Activated CD4-positive, alpha-beta T cell treated with anti-CD3 and anti-CD28 coated beads for 1 hour (primary cell): ENCODE results near the gene G6PD.
"Not testable (repeated sequence)": the region's sequence is repeated elsewhere in the genome, so short reads cannot be mapped to it uniquely, and the experiment has no call there.

Experiments
- DNase-seq: peaks from one replicate; pipeline ENCODE4 v3.0.0-alpha.2; 2020

G6PD gene

DNA sequence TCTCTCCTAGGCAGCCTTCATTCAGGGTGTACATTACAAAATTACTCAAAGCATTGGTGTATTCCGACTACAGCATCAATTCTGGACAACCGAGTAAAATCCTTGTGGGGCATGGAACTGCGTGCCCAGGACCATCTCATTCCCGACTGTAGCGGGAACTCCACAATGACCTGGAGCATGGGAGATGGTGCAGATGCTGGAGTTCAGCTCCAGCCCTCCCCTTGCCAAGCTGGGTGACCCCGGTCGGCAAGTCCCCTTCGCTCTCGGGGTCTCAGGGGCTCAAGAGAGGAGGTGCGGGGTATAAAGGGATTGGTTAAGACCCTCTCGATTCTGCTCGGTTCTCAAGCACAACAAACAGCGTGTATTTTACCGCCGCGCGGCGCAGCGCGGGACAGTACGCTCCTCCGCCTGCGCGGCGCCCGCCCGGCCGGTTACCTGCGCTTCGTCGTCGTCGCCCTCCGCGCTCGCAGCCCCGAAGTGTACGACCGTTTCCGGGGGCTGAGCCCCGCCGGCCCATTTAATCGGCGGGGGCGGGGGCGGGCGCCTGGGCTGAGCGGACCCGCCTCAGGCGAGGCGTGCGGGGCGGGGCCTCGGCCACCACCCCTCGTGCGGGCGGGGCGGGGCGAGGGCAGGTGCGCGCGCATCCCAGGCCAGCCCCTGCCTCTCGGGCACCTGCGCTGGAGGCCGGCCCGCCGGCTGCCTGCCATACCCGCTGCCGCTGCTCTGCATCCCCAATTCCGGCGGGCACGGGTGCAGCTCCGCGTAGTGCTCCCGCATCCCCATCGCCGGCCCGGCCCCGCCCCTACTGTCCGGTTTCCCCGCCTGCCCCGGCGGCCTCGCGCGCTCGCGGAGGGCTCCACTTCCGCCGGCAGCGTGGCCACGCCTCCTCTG, at the start of gene G6PD:
Gene G6PD, minus strand, starts transcription at position 493 of the 891 bp plus-strand sequence. CDS start 691 bp downstream, outside the sequence.
- DNase-seq, result peak; percentile 73

DNA sequence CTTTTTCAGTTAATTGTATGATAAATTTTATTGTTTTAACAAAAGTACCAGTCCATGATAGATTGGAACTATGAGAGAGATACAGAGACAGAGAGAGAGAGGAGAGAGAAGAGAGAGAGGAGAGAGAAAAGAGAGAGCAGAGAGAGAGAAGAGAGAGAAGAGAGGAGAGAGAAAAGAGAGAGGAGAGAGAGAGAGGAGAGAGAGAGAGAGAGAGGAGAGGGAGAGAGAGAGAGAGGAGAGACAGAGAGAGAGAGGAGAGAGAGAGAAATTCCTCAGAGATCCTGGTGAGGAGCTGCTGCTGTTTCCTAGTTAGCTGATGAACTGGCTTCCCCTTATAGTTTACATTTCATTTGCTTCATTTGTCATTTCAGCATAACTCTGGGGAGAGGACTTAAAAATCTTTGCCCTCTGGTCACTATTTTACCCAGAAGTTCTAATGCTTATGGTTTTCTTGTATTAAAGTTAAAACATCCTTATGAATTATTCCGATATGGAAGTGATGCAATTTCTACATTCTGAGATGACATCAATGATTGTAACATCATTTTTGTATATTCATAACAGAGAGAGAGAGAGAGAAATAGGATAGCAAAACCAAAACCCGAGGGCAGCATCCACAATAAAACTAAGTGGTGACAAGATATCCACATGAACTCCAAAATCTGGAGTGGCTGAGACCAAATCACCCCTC, 49.1 kb upstream of the G6PD start:
- DNase-seq, result no peak

DNA sequence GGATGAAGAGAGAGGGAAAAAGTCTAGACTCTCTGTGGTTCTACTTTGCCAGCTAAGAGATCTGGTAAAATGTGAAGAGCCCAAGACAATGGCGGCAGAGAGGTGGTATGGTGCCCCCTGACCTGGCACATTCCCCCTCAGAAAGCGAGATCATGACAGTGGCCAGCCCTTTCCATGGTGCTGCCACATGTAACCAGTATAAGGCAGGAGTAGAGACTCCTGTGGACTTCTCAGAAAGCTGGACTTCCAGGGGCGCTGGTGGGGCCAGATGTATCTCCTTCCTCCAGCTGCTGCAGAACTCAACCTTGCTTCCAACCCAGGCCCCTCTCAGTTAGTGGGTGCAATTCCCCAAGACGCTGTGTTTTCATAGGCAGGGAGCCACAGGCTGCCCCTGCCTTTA, 47.8 kb upstream of the G6PD start:
- DNase-seq, result no peak

DNA sequence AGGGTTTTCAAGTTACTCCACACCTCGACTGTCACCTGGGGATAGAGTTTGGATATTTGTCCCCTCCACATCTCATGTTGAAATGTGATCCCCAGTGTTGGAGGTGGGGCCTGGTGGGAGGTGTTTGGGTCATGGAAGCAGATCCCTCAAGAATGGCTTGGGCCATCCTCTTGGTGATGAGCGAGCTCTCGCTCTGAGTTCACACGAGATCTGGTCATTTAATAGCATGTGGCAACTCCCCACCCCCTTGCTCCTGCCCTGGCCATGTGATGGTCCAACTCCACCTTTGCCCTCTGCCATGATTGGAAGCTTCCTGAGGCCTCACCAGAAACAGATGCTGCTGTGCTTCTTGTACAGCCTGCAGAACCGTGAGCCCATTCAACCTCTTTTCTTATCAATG, 46.6 kb upstream of the G6PD start:
- no peak for DNase-seq

DNA sequence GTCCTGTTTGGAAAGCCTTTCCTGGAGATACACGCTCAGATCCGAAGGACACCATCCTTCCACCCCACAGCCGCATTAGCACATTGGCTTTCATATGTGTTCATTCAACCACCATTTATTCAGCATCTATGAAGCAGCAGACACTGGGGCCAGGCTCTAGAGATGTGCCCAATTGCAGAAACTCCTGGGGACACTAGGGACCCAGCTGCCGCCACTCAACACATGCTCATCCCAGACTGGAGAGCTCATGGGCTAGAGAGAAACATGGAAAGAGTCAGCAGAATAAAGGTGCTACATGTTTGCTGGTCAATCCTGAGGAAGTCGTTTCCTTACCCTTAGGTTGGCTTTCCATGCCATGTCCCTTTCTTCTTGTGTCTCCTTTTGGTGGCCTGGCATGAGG, 45.9 kb upstream of the G6PD start:
- DNase-seq, result no peak

DNA sequence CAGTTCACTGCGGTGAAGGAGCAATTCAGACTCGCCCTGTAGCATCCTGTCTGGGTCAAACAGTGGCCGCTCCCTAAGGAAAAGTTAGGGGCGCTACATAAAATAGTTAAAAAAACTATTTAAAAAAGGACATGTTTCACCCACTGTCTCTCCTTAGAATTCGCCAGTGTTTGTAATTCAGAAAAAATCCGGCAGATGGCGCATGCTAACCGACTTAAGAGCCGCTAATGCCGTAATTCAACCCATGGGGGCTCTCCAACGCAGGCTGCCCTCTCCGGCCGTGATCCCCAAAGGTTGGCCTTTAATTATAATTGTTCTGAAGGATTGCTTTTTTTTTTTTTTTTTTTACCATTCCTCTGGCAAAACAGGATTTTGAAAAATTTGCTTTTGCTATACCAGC, 43.8 kb upstream of the G6PD start:
- DNase-seq, result not testable (repeated sequence)

DNA sequence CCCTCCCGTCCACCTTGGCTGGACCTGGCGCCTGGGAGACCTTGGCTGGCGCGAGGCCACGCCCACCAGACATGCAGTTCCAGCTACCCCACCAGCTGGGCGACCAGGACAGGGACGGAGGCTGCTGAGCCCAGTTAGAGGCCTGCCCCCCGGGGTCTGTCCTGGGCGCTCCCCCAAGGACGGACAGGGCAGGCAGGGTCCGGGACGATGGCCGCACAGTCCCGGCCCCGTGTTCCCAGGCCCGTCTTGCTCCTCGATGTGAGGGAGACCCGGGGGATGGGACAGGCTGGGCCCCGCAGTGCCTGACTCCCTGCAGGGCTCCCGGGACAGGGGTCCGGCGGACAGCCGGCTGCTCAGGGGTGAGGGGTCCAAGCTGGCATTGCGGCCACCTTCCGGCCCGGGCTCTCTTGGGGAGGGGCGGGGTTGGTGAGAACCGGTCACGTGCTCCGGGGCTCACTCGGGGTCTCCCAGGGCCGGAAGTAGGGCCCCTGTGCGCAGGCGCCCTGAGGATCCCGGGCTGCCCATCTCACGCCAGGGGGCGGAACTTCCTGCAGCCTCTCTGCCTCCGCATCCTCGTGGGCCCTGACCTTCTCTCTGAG, 38.0 kb upstream of the G6PD start, which contains the start of gene CTAG1A:
Gene CTAG1A, plus strand, starts transcription at position 549 of the 599 bp plus-strand sequence. CDS start 74 bp downstream, outside the sequence.
- DNase-seq, result not testable (repeated sequence)

DNA sequence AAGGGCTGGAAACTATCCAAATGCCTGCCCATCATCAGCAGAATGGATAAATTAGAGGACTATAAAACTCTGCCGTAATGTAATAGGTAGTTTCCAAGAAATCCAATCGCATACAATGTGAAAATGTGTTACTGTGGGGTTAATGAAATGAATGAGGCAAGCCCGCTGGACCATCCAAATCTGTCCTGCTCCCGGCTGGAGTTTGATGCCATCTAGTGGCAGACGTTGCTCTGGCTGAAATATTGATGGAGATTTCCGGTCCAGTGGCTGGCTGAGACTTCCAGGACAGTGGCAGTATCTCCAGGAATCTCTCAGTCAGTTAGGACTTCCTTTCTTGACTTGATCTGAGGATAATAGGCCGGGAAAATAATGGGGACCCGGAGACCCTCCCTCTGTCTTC, 36.3 kb upstream of the G6PD start:
- not testable (repeated sequence) for DNase-seq

DNA sequence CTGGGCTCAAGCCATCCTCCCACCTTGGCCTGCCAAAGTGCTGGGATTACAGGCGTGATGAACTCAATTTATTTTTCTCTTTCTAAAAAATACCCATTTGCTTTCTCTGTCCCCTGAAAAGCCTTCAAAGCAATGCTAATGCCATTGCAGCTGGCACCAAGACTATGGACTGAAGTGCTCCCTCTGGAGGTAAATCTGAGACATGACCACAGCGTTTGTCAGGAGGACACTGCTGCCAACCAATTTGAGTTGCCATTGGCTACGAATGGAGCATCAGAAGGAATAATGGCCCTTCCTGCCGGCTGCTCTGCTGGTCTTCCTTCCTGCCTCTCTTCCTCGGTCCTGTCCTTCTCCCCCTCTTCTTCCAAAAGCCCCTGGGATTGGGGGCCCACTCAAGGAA, 28.4 kb upstream of the G6PD start:
- not testable (repeated sequence) for DNase-seq

DNA sequence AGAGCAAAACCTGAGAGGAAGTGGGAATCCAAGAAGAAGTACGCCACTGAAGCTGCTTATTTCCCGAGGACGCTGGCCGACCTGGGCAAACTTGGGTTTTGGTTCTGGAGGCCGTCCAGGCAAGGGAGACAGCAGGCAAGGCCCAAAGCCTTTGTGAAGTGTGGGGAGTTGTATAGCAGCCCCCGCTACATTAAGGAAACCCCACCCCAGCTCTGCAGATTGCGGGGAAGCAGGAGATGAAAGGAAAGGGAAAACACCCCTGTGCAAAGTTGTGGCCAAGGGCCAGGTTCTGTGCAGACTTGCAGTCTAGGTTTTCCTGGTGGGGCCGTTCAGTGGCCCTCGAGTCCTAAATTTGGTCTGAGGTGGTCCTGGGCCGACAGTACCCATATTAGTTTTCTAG, 26.4 kb upstream of the G6PD start:
- not testable (repeated sequence) for DNase-seq

DNA sequence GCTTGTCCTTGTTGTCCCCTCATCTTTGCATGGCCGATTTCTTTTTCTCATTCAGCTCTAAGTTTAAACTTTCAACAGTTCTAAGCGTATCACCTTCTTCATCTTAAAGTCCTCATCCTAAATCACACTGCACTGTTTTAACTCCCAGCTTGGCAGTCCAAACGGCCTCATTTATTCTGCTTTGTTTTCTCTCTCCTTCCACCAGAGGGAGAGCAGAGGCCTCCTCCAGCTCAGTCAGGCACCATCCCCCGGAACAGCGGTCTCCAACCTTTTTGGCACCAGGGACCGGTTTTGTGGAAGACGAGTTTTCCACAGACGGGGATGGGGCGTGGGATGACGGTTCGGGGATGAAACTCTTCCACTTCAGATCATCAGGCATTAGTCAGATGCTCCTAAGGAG, 23.7 kb upstream of the G6PD start:
- not testable (repeated sequence) for DNase-seq

DNA sequence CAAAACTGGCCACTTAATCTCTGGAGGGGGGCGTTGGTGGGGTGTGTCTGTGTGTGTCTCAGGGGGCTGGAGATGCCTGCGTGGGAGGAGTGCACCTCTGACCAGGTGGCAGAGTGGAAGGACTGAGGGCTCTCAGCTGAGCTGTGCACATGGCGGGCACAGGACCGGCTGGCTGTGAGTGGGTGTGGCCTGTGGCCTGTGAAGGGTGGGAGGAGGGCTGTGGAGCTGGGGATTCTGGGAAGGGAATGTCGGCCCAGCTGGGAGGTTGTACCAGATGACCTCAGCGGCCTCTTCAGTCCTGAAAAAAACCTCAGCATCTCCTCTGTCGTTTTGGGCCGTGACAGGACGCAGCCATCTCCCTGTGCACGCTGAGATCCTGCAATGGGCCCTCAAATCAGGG, 15.6 kb upstream of the G6PD start:
- not testable (repeated sequence) for DNase-seq

DNA sequence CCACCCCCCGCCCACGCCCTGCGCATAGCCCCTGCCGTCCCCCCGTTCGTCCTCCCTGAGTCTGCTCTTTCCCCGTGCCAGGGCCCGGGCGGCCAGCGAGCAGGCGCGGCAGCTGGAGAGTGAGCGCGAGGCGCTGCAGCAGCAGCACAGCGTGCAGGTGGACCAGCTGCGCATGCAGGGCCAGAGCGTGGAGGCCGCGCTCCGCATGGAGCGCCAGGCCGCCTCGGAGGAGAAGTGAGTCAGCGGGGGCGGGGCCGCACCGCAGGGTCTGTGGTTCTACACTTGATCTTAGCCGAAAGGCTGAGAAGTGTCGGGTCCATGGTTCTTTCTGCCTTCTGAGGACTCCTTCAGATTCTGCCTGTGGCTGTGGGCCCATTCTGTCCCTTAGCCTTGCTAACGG, 13.7 kb upstream of the G6PD start:
- DNase-seq, result not testable (repeated sequence)

DNA sequence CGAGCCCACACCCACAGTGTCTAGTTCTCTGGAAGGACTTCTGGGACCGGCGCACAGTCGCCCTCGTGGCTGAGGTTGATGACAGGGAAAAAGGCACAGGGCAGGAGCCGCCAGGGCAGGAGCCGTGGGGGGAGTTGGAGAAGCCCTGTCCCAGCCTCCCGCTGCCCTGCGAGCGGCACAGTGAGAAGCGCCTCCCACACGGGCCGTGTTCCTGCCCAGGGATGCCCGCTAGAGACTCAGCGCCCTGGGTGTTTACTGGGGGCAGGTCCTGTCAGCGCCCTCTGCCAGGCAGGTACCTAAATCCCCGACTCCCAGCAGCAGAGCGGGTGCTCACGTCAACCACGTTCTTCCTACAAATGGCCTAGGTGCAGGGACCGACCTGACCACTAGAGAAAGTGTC, 12.2 kb upstream of the G6PD start:
- DNase-seq, result not testable (repeated sequence)

DNA sequence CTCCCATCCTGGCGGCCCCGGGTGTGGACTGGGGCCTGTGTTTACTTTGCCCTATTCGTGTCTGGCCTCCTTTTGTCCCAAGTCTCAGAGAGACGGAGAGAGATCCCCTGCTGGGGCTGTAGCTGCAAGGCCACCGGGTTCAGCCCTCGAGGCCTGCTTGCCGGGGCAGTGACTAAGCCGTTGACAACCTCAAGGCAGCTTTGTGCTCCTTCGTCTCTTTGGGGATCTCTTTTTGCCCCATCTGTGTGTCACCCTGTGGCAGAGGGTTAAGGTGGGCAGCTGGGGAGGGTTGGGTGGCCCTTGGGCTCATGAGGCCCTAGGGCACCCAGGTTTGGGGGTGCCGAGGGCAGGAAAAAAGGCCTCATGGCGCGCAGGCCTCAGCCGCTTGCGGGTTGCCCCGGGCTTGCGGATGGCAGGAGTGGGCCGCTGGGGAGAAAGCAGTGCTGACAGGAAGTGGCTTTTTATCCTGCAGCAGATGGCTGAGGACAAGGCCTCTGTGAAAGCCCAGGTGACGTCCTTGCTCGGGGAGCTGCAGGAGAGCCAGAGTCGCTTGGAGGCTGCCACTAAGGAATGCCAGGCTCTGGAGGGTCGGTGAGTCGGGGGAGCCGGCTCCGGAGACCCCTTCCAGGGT, 11.5 kb upstream of the G6PD start:
- not testable (repeated sequence) for DNase-seq

DNA sequence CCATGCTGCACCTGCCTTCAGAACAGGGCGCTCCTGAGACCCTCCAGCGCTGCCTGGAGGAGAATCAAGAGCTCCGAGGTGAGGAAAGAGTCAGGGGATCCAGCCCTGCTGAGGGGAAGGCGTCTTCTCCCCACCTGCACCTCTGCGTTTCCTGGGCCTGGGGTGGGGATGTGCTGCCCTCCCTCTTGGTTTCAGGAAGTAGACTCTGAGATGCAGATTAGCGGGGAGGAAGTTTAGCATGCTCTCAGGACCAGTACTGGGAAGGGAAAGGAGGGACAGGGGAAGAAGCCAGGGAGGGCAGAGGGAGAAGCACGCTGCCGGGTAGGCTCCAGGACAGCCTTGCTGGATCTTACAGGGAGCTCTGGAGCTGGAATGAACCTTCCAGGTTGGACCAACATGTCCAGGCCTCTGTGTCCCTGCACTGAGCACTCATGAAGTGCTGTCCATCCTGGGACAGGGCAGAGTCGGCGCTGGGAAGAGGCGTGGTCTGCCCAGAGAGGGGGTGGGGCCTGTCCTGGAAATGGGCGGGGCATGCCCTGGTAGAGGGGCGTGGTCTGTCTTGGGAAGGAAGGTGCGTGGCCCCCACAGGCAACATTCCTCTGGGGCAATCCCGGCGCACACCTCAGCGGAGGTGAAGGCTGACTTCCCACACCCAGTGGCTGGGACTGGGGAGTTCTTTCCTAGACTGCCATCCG, 5.6 kb upstream of the G6PD start:
- DNase-seq, result not testable (repeated sequence)

DNA sequence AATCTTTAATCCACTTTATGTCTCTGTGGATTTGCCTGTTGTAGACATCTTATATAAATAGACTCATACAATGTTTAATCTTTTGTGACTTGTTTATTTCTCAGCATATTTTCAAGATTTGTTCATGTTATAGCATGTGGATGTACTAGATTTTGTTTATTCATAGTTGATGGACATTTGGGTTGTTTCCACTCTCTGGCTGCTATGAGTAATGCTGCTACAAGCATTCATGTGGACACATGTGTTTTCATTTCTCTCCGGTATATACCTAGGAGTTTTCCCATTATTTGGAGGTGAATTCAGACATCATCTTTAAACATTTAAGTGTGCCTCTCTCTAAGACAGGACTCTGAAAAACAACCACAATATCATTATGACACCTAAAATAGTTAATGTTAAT, 3.1 kb upstream of the G6PD start:
- no peak for DNase-seq

DNA sequence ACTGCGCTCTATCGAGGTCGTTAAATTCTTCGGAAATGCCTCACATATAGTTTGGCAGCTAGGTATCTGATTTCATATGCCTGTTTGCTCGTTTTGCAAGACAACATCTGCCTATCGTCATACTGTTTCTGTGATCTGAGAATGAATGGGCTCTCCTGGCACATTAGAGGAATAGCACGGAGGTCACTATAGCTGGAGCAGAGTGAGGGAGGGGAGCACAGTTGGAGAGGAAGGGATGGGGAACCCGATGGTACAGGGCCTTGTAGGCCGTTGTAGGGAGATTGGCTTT, 1.3 kb upstream of the G6PD start:
- DNase-seq, result no peak

DNA sequence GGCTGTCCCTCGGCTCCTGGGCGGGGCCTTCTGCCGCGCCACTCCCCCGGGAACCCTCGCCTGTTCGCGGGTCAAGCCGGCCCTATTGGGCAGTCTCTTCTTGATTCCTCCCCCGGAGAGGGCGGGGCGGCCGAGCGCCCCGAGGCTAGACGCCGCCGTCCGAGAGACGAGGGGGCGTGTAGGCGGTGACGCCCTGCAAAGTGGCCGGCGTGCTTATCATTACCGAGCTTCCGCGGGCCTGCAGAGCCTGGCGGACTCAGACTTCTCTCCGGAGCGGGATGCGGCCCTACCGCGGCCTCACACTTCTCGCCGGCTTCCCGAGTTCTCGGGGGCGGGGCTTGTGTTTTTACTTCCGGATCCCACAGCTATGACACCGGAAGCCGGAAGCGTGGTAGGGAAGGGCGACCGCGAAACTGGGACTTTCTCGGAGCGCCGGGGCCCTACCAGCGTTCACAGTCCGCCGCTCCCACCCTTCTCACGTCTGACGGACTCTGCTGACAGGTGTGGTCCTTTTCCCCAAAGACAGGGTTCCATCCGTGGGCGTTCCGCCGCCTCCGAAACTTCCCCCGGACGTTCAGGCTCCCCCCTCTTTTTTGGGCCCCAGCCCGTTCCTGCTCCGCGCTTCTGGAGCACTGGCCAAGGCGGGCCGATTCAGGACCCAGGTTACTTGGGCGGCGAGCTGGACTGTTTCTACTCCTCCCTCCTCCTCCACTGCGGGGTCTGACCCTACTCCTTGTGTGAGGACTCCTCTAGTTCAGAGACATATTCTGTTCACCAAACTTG, 790 bp upstream of the G6PD start, which contains the start of gene IKBKG:
Gene IKBKG, plus strand, starts transcription at position 376 of the 783 bp plus-strand sequence. CDS start 4,383 bp downstream, outside the sequence.
- peak; percentile 80 for DNase-seq

DNA sequence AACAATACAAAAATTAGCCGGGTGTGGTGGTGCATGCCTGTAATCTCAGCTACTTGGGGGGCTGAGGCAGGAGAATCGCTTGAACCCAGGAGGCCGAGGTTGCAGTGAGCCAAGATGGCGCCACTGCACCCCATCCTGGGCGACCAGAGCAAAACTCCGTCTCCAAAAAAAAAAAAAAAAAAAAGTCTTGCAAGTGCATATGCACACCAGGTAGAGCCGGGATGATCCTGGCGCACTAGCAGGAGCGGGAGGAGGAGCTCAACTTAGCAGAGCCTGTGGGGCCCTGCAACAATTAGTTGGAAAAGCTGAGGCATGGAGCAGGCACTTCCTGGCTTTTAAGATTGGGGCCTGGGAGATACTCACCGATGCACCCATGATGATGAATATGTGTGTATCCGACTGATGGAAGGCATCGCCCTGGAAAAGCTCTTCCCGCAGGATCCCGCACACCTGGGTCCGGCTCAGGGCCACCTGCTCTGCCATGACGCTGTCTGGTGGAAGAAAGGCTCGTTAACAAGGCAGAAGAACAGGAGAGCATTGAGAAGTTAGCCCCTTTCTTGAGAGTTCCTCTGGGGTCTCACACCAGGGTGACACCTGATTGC, 872 bp downstream of the G6PD start:
- DNase-seq, result no peak

DNA sequence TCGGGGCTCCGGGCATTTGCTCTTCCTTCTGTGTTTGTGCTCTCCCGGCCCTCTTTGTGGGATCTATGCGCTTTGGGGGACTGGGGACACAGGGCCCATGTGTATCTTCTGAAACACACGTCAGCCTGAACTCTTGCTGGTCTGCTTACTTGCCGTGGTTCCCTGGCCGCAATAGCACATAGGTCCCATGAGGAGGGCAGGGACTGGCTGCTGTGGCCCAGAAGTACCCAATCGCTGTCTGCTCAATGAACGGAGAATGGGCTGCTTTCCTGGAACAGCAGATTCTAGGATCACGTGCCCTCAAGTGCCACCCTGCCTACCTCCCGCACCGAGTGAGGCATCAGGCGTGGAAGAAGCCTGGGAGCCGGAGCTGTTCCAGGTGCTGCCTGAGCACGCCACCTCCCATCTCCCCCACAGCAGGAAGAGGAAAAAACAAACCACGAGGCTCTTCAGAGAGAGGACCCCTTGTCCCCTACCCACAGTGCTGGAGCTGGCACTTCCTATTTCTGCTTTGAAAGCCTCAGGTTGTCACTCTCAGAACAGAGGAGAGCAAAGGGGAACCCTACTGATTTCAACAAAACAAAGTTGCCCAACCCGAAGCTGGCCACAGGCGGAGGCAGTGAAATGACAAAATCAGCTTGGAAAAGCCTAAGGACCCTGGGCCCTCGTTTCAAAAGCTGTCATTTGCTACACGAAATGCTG, 3.8 kb downstream of the G6PD start:
- no peak for DNase-seq
